GM08714 (cell line): Measurements from ENCODE around the gene TREML4.

Source experiments
- H3K4me3 ChIP-seq: fragments of 200-500 bp; sonication (Bioruptor generic); 2 replicates; pipeline ENCODE4 v1.5.1; 2014; ENCODE audit warnings: mild to moderate bottlenecking, low read length, inconsistent platforms
- ZNF274 ChIP-seq: IDR thresholded peaks from 2 replicates; pipeline ENCODE4 v1.6.1; 2012; ENCODE audit warnings: mild to moderate bottlenecking, low read depth, low read length

Gene TREML4

DNA sequence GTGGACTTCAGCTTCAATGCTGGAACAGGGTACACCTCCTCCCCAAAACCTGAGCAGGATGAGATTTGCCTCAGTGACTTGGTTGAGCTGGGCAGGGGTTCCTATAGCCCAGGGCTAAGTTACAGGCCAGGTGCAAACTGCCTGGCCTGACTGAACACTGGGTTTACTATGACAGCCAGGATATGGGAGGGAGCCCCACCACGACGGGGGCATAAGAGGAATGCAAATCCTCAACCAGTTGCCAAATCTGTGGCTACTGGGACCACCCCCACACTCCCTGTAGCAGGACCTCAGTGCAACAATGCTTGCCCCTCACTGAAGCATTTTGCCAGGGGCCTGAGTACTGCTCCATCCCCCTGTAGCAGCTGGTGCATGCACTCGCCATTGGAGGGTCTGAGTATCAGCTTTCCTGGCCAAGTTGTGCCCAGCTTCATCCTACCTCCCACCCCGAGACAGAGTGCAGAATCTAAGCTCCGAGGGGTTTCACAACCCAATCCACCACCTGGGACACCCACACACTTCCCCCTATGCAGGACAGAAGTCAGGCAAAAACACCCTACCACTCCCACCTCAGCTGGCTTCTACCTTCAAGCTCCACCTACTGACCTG is 27.6 kb downstream of the TREML4 start:
- TF ChIP-seq ZNF274 = no peak
- H3K4me3 ChIP-seq = no peak overlapping the region; the same call in 1 of the 2 replicates

GRCh38 chr6:41256383-41256782 is 28.2 kb downstream of the TREML4 start:
- no peak for TF ChIP-seq ZNF274
- H3K4me3 ChIP-seq = no peak overlapping the region; the same call in 1 of the 2 replicates

DNA sequence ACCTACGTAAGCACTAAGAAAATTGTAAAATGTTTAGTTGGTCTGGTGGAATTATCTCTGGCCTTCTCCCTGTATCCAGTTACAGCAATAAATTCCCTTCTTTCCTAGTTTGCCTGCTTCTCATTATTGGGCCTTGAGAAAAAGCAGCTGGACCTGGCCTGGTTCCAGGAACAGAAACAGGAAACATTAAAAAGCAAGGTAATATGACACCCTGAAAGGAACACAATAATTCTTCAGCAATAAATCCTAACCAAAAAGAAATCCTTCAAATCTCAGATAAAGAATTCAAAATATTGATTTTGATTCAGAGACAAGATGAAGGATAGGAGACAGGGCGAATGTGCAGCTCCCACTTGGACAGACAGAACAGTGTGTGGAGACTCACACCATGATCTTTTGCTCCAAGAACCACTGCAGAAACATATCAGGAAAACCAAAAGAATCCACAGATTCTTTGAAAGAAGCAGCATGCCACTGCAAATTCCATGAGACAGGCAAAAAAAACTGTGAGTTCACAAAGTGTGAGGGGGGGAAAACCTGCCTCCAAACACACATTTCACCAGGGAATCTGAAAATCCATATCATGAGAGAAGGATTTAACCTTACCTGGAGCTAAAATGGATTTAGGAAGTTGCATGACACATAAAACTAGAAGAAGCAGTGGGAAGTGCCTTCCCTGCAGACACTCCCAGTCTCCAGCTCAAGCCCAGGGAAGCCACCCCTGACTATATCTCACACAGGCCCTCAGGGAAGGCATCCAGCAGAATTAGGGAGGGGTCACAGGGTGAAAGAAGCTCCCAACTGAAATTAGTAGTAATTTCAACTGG is 29.4 kb downstream of the TREML4 start:
- no peak for TF ChIP-seq ZNF274
- H3K4me3 ChIP-seq = no peak overlapping the region

DNA sequence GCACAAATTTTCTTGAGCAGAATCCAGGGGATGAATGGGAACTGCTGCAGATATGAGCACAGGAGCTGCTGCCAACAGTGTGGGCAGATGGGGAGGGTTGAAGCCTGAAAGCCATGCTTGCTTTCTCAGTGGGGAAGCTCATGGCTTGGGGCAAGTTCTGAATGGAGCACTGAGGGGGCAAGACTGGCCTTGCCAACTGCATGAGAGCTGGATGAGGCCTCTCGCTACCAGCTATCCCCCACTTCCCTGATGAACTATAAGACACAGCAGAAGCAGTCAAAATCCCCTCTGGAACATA is 30.0 kb downstream of the TREML4 start:
- no peak overlapping the region for H3K4me3 ChIP-seq
- TF ChIP-seq ZNF274 = no peak

GRCh38 chr6:41262401-41262800 is 34.3 kb downstream of the TREML4 start:
- no peak for TF ChIP-seq ZNF274
- no peak overlapping the region for H3K4me3 ChIP-seq

DNA sequence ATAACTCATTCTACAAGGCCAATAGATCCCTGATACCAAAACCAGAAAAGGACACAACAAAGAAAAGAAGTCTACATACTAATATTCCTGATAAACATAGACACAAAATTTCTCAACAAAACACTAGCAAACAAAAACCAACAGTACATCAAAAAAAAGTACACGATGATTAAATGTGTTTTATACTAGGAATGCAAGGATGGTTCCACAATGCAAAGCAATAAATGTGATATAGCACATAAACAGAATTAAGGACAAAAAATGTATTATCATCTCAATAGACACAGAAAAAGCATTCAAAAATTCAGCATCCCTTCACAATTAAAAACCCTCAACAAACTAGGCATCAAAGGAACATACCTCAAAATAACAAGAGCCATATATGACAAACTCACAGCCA is 35.1 kb downstream of the TREML4 start:
- no peak overlapping the region for H3K4me3 ChIP-seq
- no peak for TF ChIP-seq ZNF274

GRCh38 chr6:41266541-41266940 is 38.4 kb downstream of the TREML4 start:
- no peak overlapping the region for H3K4me3 ChIP-seq
- TF ChIP-seq ZNF274 = no peak

GRCh38 chr6:41268478-41268877 is 40.3 kb downstream of the TREML4 start:
- no peak for TF ChIP-seq ZNF274
- no peak overlapping the region for H3K4me3 ChIP-seq

- no peak overlapping the region for H3K4me3 ChIP-seq
- TF ChIP-seq ZNF274 = no peak
Measured at GRCh38 chr6:41269166-41269565, 41.0 kb downstream of the TREML4 start.

GRCh38 chr6:41269716-41270115 is 41.6 kb downstream of the TREML4 start:
- H3K4me3 ChIP-seq = no peak overlapping the region
- TF ChIP-seq ZNF274 = no peak

GRCh38 chr6:41271901-41272395 is 43.8 kb downstream of the TREML4 start:
- no peak for TF ChIP-seq ZNF274
- no peak overlapping the region for H3K4me3 ChIP-seq

- TF ChIP-seq ZNF274 = no peak
- H3K4me3 ChIP-seq = no peak overlapping the region
Measured at GRCh38 chr6:41272591-41273240, 44.6 kb downstream of the TREML4 start.

- no peak overlapping the region for H3K4me3 ChIP-seq
- no peak for TF ChIP-seq ZNF274
Measured at GRCh38 chr6:41273714-41274113, 45.6 kb downstream of the TREML4 start.

- no peak overlapping the region for H3K4me3 ChIP-seq
- TF ChIP-seq ZNF274 = no peak
Measured at GRCh38 chr6:41274256-41274655, 46.1 kb downstream of the TREML4 start.

GRCh38 chr6:41275489-41275888 is 47.3 kb downstream of the TREML4 start:
- H3K4me3 ChIP-seq = no peak overlapping the region
- no peak for TF ChIP-seq ZNF274

GRCh38 chr6:41277605-41278004 is 49.5 kb downstream of the TREML4 start:
- TF ChIP-seq ZNF274 = no peak
- H3K4me3 ChIP-seq = no peak overlapping the region
